Erythroblast (primary cell): ENCODE data around the gene HSPA12B.
A peak's percentile ranks its signal among the peaks of the same experiment; 100 is the strongest.

Experiments used
- DNase-seq, 2 experiments: peaks; one replicate each; lab custom pipeline; 2025; lab: John Stamatoyannopoulos, UW
- GATA1 ChIP-seq: IDR thresholded peaks from 2 replicates; pipeline ENCODE4 v1.6.1; 2011; ENCODE audit warnings: low read depth, mild to moderate bottlenecking, control low read depth, low read length, moderate library complexity
- POLR2A ChIP-seq: IDR thresholded peaks from 2 replicates; pipeline ENCODE4 v1.6.1; 2011; ENCODE audit warnings: mild to moderate bottlenecking, low read length

The HSPA12B gene

GRCh38 chr20:3752386-3752759, 19.9 kb downstream of the HSPA12B start:
- no peak for TF ChIP-seq GATA1
- peak; percentile 24 for TF ChIP-seq POLR2A
- no peak for DNase-seq

DNA sequence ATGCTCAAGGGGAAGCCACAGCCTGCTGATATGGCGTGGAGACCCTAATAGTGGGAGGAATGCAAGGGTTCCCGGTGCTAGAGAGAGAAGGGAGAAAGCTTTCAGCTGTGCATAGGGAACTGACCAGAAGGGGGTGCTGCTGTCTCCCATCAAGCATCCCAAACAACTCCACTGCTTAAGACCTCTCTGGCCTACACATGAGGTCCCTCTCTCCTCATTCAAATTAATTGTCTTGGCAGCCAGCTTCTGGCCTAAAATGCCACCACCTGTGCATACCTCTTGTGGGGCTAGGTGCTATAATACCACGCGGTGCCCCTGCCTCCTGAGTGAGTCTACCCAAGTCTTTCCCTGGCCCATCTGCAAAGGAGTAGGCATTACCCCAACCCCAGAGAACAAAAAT, 20.6 kb downstream of the HSPA12B start:
- peak; percentile 82 to 88 for DNase-seq
- TF ChIP-seq GATA1, result no peak
- TF ChIP-seq POLR2A, result no peak

- DNase-seq, result no peak
- TF ChIP-seq POLR2A (no peak), GATA1 (no peak)
Measured at GRCh38 chr20:3753501-3754275, 21.2 kb downstream of the HSPA12B start.

- TF ChIP-seq POLR2A (no peak), GATA1 (no peak)
- no peak for DNase-seq
Measured at GRCh38 chr20:3754276-3754630, 21.8 kb downstream of the HSPA12B start.

GRCh38 chr20:3755269-3755668, 22.8 kb downstream of the HSPA12B start:
- no peak for DNase-seq
- no peak for TF ChIP-seq POLR2A
- TF ChIP-seq GATA1, result no peak

GRCh38 chr20:3755814-3756480, 23.5 kb downstream of the HSPA12B start:
- DNase-seq, result no peak
- TF ChIP-seq POLR2A (no peak), GATA1 (no peak)

DNA sequence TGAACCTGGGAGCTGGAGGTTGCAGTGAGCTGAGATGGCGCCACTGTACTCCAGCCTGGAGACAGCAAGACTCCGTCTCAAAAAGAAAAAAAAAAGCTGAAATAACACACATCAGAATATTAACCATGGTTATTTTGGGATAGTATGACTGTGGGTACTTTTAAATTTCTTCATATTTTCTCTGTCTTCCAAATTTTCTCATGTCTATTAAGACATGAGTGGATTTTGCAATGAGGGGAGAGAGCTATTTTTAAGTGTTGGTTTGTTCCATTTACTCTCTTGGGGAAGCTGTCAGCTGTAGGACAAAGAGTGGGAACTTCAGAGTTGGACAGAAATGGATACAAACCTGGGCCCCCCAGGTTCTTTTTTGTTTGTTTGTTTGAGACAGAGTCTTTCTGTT, 24.8 kb downstream of the HSPA12B start:
- DNase-seq, result no peak
- TF ChIP-seq GATA1 (no peak), POLR2A (no peak)

- TF ChIP-seq GATA1 (no peak), POLR2A (no peak)
- no peak for DNase-seq
Measured at GRCh38 chr20:3758566-3758965, 26.1 kb downstream of the HSPA12B start.

- DNase-seq, result no peak
- TF ChIP-seq POLR2A (no peak), GATA1 (no peak)
Measured at GRCh38 chr20:3759316-3759823, 26.9 kb downstream of the HSPA12B start.

GRCh38 chr20:3759884-3760283, 27.4 kb downstream of the HSPA12B start:
- TF ChIP-seq POLR2A (no peak), GATA1 (no peak)
- no peak for DNase-seq

- TF ChIP-seq POLR2A, result no peak
- no peak for TF ChIP-seq GATA1
- DNase-seq, result no peak
Measured at GRCh38 chr20:3760655-3761348, 28.3 kb downstream of the HSPA12B start.

GRCh38 chr20:3763671-3764601, 31.5 kb downstream of the HSPA12B start:
- no peak for DNase-seq
- TF ChIP-seq POLR2A (no peak), GATA1 (no peak)

GRCh38 chr20:3764659-3765058, 32.2 kb downstream of the HSPA12B start:
- no peak for DNase-seq
- TF ChIP-seq POLR2A (no peak), GATA1 (no peak)
